DOHH2 (cell line): ENCODE results near the gene PPP2R2C.

ENCODE experiments used
- H3F3A ChIP-seq: fragments of 200-600 bp; sonication (generic), shearing (Covaris generic); 2 replicates; pipeline ENCODE4 v1.6.0; 2016; ENCODE audit warnings: antibody characterized with exemption, mild to moderate bottlenecking; ENCODE audit not compliant: control insufficient read depth, insufficient read depth
- H3K27ac ChIP-seq: fragments of 200-600 bp; sonication (generic); 2 replicates; pipeline ENCODE4 v1.5.1; 2014; ENCODE audit warnings: low read depth, mild to moderate bottlenecking, low read length, moderate library complexity
- H3K27me3 ChIP-seq: fragments of 200-600 bp; sonication (generic); 2 replicates; pipeline ENCODE4 v1.6.1; 2014; ENCODE audit warnings: mild to moderate bottlenecking, low read length, mixed read lengths; ENCODE audit not compliant: control insufficient read depth
- H3K36me3 ChIP-seq: fragments of 200-600 bp; sonication (generic); 2 replicates; pipeline ENCODE4 v1.6.1; 2014; ENCODE audit warnings: mild to moderate bottlenecking, low read length, moderate library complexity, mixed read lengths; ENCODE audit not compliant: control insufficient read depth
- H3K4me1 ChIP-seq: fragments of 200-600 bp; sonication (generic); 2 replicates; pipeline ENCODE4 v1.6.1; 2014; ENCODE audit warnings: mild to moderate bottlenecking, low read length, mixed read lengths; ENCODE audit not compliant: control insufficient read depth
- H3K4me2 ChIP-seq: fragments of 200-600 bp; sonication (generic); 2 replicates; pipeline ENCODE4 v1.6.0; 2014; ENCODE audit warnings: mild to moderate bottlenecking, low read length, moderate library complexity
- H3K4me3 ChIP-seq: fragments of 200-600 bp; sonication (generic); 2 replicates; pipeline ENCODE4 v1.5.1; 2014; ENCODE audit warnings: mild to moderate bottlenecking, low read length, mixed read lengths
- H3K79me2 ChIP-seq: fragments of 200-600 bp; sonication (generic); 2 replicates; pipeline ENCODE4 v1.6.1; 2014; ENCODE audit warnings: mild to moderate bottlenecking, low read length, mixed read lengths; ENCODE audit not compliant: control insufficient read depth
- H3K9me2 ChIP-seq: fragments of 200-600 bp; sonication (generic); replicated peaks from 2 replicates; pipeline ENCODE4 v1.6.1; 2014; ENCODE audit warnings: mild to moderate bottlenecking, low read length, mixed read lengths; ENCODE audit not compliant: control insufficient read depth
- H3K9me3 ChIP-seq: fragments of 200-600 bp; sonication (generic); 2 replicates; pipeline ENCODE4 v1.6.1; 2014; ENCODE audit warnings: antibody characterized with exemption, low read length, mixed read lengths; ENCODE audit not compliant: control insufficient read depth, insufficient read depth
- H4K20me1 ChIP-seq: fragments of 200-600 bp; sonication (generic); 2 replicates; pipeline ENCODE4 v1.6.0; 2014; ENCODE audit warnings: low read depth, mild to moderate bottlenecking, antibody characterized with exemption, low read length, moderate library complexity; ENCODE audit not compliant: control insufficient read depth, insufficient read depth
- CTCF ChIP-seq: fragments of 200-600 bp; sonication (generic); IDR thresholded peaks from one replicate; pipeline ENCODE4 v1.5.1; 2014; ENCODE audit warnings: antibody characterized with exemption, mild to moderate bottlenecking, low read depth, low read length; ENCODE audit not compliant: poor library complexity, severe bottlenecking
- EZH2phosphoT487 ChIP-seq: fragments of 200-600 bp; sonication (generic); IDR thresholded peaks from 2 replicates; pipeline ENCODE4 v1.6.1; 2017; ENCODE audit warnings: borderline replicate concordance, mild to moderate bottlenecking, antibody characterized with exemption, low read length, moderate library complexity, mixed read lengths

PPP2R2C gene

GRCh38 chr4:6509587-6509986 is 37.2 kb upstream of the PPP2R2C start:
- Histone ChIP-seq H3K9me2 (no peaks in the 10 kb centered on the region), H3K4me2 (no peak overlapping the region), H3K36me3 (no peaks in the 10 kb centered on the region), H3K27me3 (no peaks in the 10 kb centered on the region), H3K4me3 (no peak overlapping the region), H3F3A (no peaks in the 10 kb centered on the region), H3K27ac (no peak overlapping the region), H4K20me1 (no peaks in the 10 kb centered on the region), H3K9me3 (peaks cover 6% of the 10 kb centered on the region; the same call in 1 of the 2 replicates), H3K4me1 (no peaks in the 10 kb centered on the region), H3K79me2 (no peaks in the 10 kb centered on the region)
- TF ChIP-seq EZH2phosphoT487 (no peak), CTCF (no peak)

- Histone ChIP-seq H3K9me3 (peaks cover 10% of the 10 kb centered on the region), H3K4me3 (no peak overlapping the region), H3K79me2 (no peaks in the 10 kb centered on the region), H3F3A (no peaks in the 10 kb centered on the region), H3K27me3 (no peaks in the 10 kb centered on the region), H3K27ac (no peak overlapping the region), H4K20me1 (no peaks in the 10 kb centered on the region), H3K36me3 (no peaks in the 10 kb centered on the region), H3K9me2 (no peaks in the 10 kb centered on the region), H3K4me1 (no peaks in the 10 kb centered on the region), H3K4me2 (no peak overlapping the region)
- TF ChIP-seq EZH2phosphoT487 (no peak), CTCF (no peak)
Observed at GRCh38 chr4:6507345-6507744, 34.9 kb upstream of the PPP2R2C start.

- TF ChIP-seq CTCF (no peak), EZH2phosphoT487 (no peak)
- no peak overlapping the region for H3K27ac ChIP-seq
Observed at GRCh38 chr4:6506616-6507140, 34.3 kb upstream of the PPP2R2C start.

More at GRCh38 chr4:6506616-6507140, 34.3 kb upstream of the PPP2R2C start:
- H3K4me2 ChIP-seq: no peak overlapping the region
- no peaks in the 10 kb centered on the region for H3F3A ChIP-seq
- no peak overlapping the region for H3K4me3 ChIP-seq
- no peaks in the 10 kb centered on the region for H3K27me3 ChIP-seq
- peaks cover 10% of the 10 kb centered on the region for H3K9me3 ChIP-seq
- H3K4me1 ChIP-seq: no peaks in the 10 kb centered on the region
- H3K9me2 ChIP-seq: no peaks in the 10 kb centered on the region
- H4K20me1 ChIP-seq: no peaks in the 10 kb centered on the region
- no peaks in the 10 kb centered on the region for H3K36me3 ChIP-seq
- no peaks in the 10 kb centered on the region for H3K79me2 ChIP-seq
